HFFc6 (cell line): ENCODE measurements around the gene NGRN. TPM values are rescaled to one million over a fixed set of nuclear protein-coding genes. Genes with fewer than 3 reads are reported as not detected.

ENCODE experiments used
- DNase-seq: peaks from one replicate; pipeline ENCODE4 v3.0.0-alpha.2; 2018
- H3K27ac Mint-ChIP-seq: 2 replicates; pipeline ENCODE4 v1.8.0; 2020; ENCODE audit warnings: mild to moderate bottlenecking, mixed read lengths
- H3K27me3 Mint-ChIP-seq: 2 replicates; pipeline ENCODE4 v1.8.0; 2021; ENCODE audit warnings: mild to moderate bottlenecking, moderate library complexity, mixed read lengths; ENCODE audit not compliant: insufficient read depth
- H3K36me3 Mint-ChIP-seq: 2 replicates; pipeline ENCODE4 v1.8.0; 2021; ENCODE audit warnings: low read depth, mixed read lengths
- H3K4me1 Mint-ChIP-seq: 2 replicates; pipeline ENCODE4 v1.8.0; 2020; ENCODE audit warnings: low read depth, mixed read lengths
- H3K4me3 Mint-ChIP-seq: 2 replicates; pipeline ENCODE4 v1.8.0; 2020; ENCODE audit warnings: mild to moderate bottlenecking, moderate library complexity, mixed read lengths
- H3K9me3 Mint-ChIP-seq: 2 replicates; pipeline ENCODE4 v1.8.0; 2020; ENCODE audit warnings: mild to moderate bottlenecking, mixed read lengths
- CTCF ChIP-seq: fragments of 200-600 bp; sonication (generic); IDR thresholded peaks from 2 replicates; pipeline ENCODE4 v1.5.0; 2021; ENCODE audit warnings: antibody characterized with exemption, mild to moderate bottlenecking
- total RNA-seq, 6 experiments: library from RNA; stranded (reverse); fragmentation: NEBNext Ultra II Directional; extraction: Animal tissue kit (Norgen Biotek cat#: 25700); gene quantifications; 2 replicates in 1 of 6; 3 replicates in 5 of 6; pipeline ENCODE4 v1.2.3, GENCODE V29; 2021

The NGRN gene
- total RNA-seq, 6 experiments from 2014 or later, result 81.3 to 105 (median 83.2) TPM

- no peak for TF ChIP-seq CTCF
- H3K36me3 Mint-ChIP-seq, result no peaks in the 10 kb centered on the region
- H3K4me3 Mint-ChIP-seq, result no peak overlapping the region
- no peak overlapping the region for H3K27ac Mint-ChIP-seq
- DNase-seq, result no peak
- peaks cover 9% of the 10 kb centered on the region; the same call in 1 of the 2 replicates for H3K4me1 Mint-ChIP-seq
- no peaks in the 10 kb centered on the region for H3K27me3 Mint-ChIP-seq
- no peaks in the 10 kb centered on the region for H3K9me3 Mint-ChIP-seq
These were observed 42.9 kb upstream of the NGRN start for GRCh38 chr15:90222547-90222946.

- Mint-ChIP-seq H3K27me3 (no peaks in the 10 kb centered on the region), H3K36me3 (no peaks in the 10 kb centered on the region)
- no peak for TF ChIP-seq CTCF
These were observed 41.9 kb upstream of the NGRN start for GRCh38 chr15:90223441-90224165.

GRCh38 chr15:90225047-90225446 is 40.4 kb upstream of the NGRN start:
- H3K36me3 Mint-ChIP-seq, result no peaks in the 10 kb centered on the region; the same call in 1 of the 2 replicates
- no peak for DNase-seq
- no peak overlapping the region for H3K27ac Mint-ChIP-seq
- H3K9me3 Mint-ChIP-seq, result no peaks in the 10 kb centered on the region
- TF ChIP-seq CTCF, result no peak
- no peaks in the 10 kb centered on the region for H3K27me3 Mint-ChIP-seq
- no peak overlapping the region for H3K4me3 Mint-ChIP-seq
- peaks cover 9% of the 10 kb centered on the region; the same call in 1 of the 2 replicates for H3K4me1 Mint-ChIP-seq

More at GRCh38 chr15:90223441-90224165, 41.9 kb upstream of the NGRN start:
- no peak overlapping the region for H3K27ac Mint-ChIP-seq
- H3K4me1 Mint-ChIP-seq, result peaks cover 9% of the 10 kb centered on the region; the same call in 1 of the 2 replicates
- DNase-seq, result no peak
- H3K9me3 Mint-ChIP-seq, result no peaks in the 10 kb centered on the region
- H3K4me3 Mint-ChIP-seq, result no peak overlapping the region

- Mint-ChIP-seq H3K27me3 (no peaks in the 10 kb centered on the region), H3K27ac (no peak overlapping the region), H3K4me1 (peaks cover 9% of the 10 kb centered on the region; the same call in 1 of the 2 replicates), H3K4me3 (no peak overlapping the region), H3K9me3 (no peaks in the 10 kb centered on the region), H3K36me3 (no peaks in the 10 kb centered on the region; the same call in 1 of the 2 replicates)
- no peak for DNase-seq
- TF ChIP-seq CTCF, result no peak
These were observed 39.8 kb upstream of the NGRN start for GRCh38 chr15:90225504-90226234.

GRCh38 chr15:90227336-90227735 is 38.1 kb upstream of the NGRN start:
- Mint-ChIP-seq H3K27ac (no peak overlapping the region), H3K4me3 (no peak overlapping the region), H3K27me3 (no peaks in the 10 kb centered on the region), H3K36me3 (peaks cover 6% of the 10 kb centered on the region), H3K4me1 (peaks cover 11% of the 10 kb centered on the region), H3K9me3 (no peaks in the 10 kb centered on the region)
- TF ChIP-seq CTCF, result no peak
- DNase-seq, result no peak
